Coronary artery (tissue), 2 donors: ENCODE results near the gene FAM20B.
"Not testable (repeated sequence)": the region's sequence is repeated elsewhere in the genome, so short reads cannot be mapped to it uniquely, and the experiment has no call there.

ENCODE experiments used
- DNase-seq: peaks from one replicate; pipeline ENCODE4 v3.0.0-alpha.2; 2017; ENCODE audit warnings: low spot score
- H3K27ac ChIP-seq, 2 donors: fragments of 200-600 bp; sonication (generic); one replicate each; pipeline ENCODE4 v1.5.1; 2016 to 2019
- H3K4me3 ChIP-seq: fragments of 200-600 bp; sonication (generic); 2 replicates; pipeline ENCODE4 v1.5.1; 2016; ENCODE audit warnings: mild to moderate bottlenecking, moderate library complexity
- CTCF ChIP-seq: fragments of 200-600 bp; sonication (generic); IDR thresholded peaks from one replicate; pipeline ENCODE4 v1.5.1; 2019; ENCODE audit warnings: antibody characterized with exemption

The FAM20B gene

GRCh38 chr1:178999061-178999460, 26.6 kb upstream of the FAM20B start:
- Histone ChIP-seq H3K27ac (no peak overlapping the region), H3K4me3 (no peak overlapping the region)
- TF ChIP-seq CTCF: no peak
- DNase-seq: no peak

GRCh38 chr1:179001451-179001850, 24.2 kb upstream of the FAM20B start:
- no peak for DNase-seq
- no peak for TF ChIP-seq CTCF
- Histone ChIP-seq H3K27ac (no peak overlapping the region), H3K4me3 (no peak overlapping the region)

GRCh38 chr1:179002064-179002463, 23.6 kb upstream of the FAM20B start:
- DNase-seq, H3K4me3 ChIP-seq, H3K27ac ChIP-seq: not testable (repeated sequence)

GRCh38 chr1:179002552-179003345, 22.9 kb upstream of the FAM20B start:
- Histone ChIP-seq H3K4me3 (peak overlapping the region; percentile 32), H3K27ac (no peak overlapping the region)
- peak; percentile 92 for TF ChIP-seq CTCF
- peak; percentile 82 for DNase-seq

GRCh38 chr1:179003512-179004066, 22.1 kb upstream of the FAM20B start:
- no peak for TF ChIP-seq CTCF
- Histone ChIP-seq H3K4me3 (no peak overlapping the region), H3K27ac (no peak overlapping the region)
- DNase-seq: no peak

- Histone ChIP-seq H3K27ac (no peak overlapping the region), H3K4me3 (no peak overlapping the region)
- no peak for DNase-seq
- TF ChIP-seq CTCF: no peak
These were observed 18.5 kb upstream of the FAM20B start for GRCh38 chr1:179007233-179007632.

- TF ChIP-seq CTCF: no peak
- Histone ChIP-seq H3K27ac (no peak overlapping the region), H3K4me3 (no peak overlapping the region)
- DNase-seq: no peak
These were observed 15.0 kb upstream of the FAM20B start for GRCh38 chr1:179010671-179011070.
